Smooth muscle cell (in vitro differentiated cells): Measurements from ENCODE around the gene AGPAT3. TPM values are rescaled to one million over a fixed set of nuclear protein-coding genes. Genes with fewer than 3 reads are reported as not detected.

Source experiments
- DNase-seq: peaks from one replicate; lab custom pipeline; 2025; ENCODE audit not compliant: unreplicated experiment; lab: John Stamatoyannopoulos, UW
- H2AFZ ChIP-seq: fragments of 200-600 bp; sonication (generic); 2 replicates; pipeline ENCODE4 v1.6.0; 2016; ENCODE audit warnings: antibody characterized with exemption, low read depth, mild to moderate bottlenecking
- H3F3A ChIP-seq: fragments of 200-600 bp; sonication (generic); 2 replicates; pipeline ENCODE4 v1.6.0; 2017; ENCODE audit warnings: antibody characterized with exemption, low read depth
- H3K27ac ChIP-seq: fragments of 200-600 bp; sonication (generic); 2 replicates; pipeline ENCODE4 v1.5.1; 2016; ENCODE audit warnings: low read depth, mild to moderate bottlenecking
- H3K27me3 ChIP-seq: fragments of 200-600 bp; sonication (generic); 2 replicates; pipeline ENCODE4 v1.6.1; 2016; ENCODE audit warnings: low read depth, mild to moderate bottlenecking
- H3K36me3 ChIP-seq: fragments of 200-600 bp; sonication (generic); 2 replicates; pipeline ENCODE4 v1.5.1; 2016; ENCODE audit warnings: low read depth
- H3K4me1 ChIP-seq: fragments of 200-600 bp; sonication (generic); 2 replicates; pipeline ENCODE4 v1.5.1; 2016; ENCODE audit warnings: low read depth
- H3K4me2 ChIP-seq: fragments of 200-600 bp; sonication (generic); 2 replicates; pipeline ENCODE4 v1.6.0; 2016; ENCODE audit warnings: mild to moderate bottlenecking
- H3K4me3 ChIP-seq: fragments of 200-600 bp; sonication (generic); 2 replicates; pipeline ENCODE4 v1.5.1; 2016; ENCODE audit warnings: mild to moderate bottlenecking
- H3K79me2 ChIP-seq: fragments of 200-600 bp; sonication (generic); 2 replicates; pipeline ENCODE4 v1.6.0; 2016; ENCODE audit warnings: low read depth, mild to moderate bottlenecking
- H3K9ac ChIP-seq: fragments of 200-600 bp; sonication (generic); 2 replicates; pipeline ENCODE4 v1.6.0; 2016; ENCODE audit warnings: low read depth
- H3K9me3 ChIP-seq: fragments of 200-600 bp; sonication (generic); replicated peaks from 2 replicates; pipeline ENCODE4 v1.5.1; 2016; ENCODE audit warnings: low read depth
- H4K20me1 ChIP-seq: fragments of 200-600 bp; sonication (generic); 2 replicates; pipeline ENCODE4 v1.6.0; 2016; ENCODE audit warnings: low read depth
- CTCF ChIP-seq: fragments of 200-600 bp; sonication (generic); IDR thresholded peaks from 2 replicates; pipeline ENCODE4 v1.5.1; 2017; ENCODE audit warnings: borderline replicate concordance, mild to moderate bottlenecking, antibody characterized with exemption; ENCODE audit not compliant: insufficient read depth, poor library complexity, severe bottlenecking
- WGBS: methylation state at CpG from one replicate; pipeline ENCODE4 v1.1.7; 2016; ENCODE audit warnings: low lambda C conversion rate; 5-methylcytosine and 5-hydroxymethylcytosine counted together
- polyA plus RNA-seq: library from polyadenylated mRNA; unstranded; fragments of >200 nt; fragmentation: Nextera tagmentation; extraction: Ambion mirVana; gene quantifications from 2 replicates; pipeline ENCODE4 v1.2.1, GENCODE V29; 2016
- total RNA-seq: library from RNA; depleted of rRNA; stranded (reverse); fragments of >200 nt; gene quantifications from 2 replicates; pipeline ENCODE4 v1.2.3, GENCODE V29; 2014

Gene AGPAT3
- total and polyA plus RNA-seq, 2 experiments from 2014 or later, result 10.9 to 17.2 TPM

- TF ChIP-seq CTCF, result no peak
- no peaks in the 10 kb centered on the region for H3K36me3 ChIP-seq
- no peaks in the 10 kb centered on the region for H3K4me1 ChIP-seq
- 92% methylated on average over 10 of the region's 13 CpGs for WGBS
- no peak overlapping the region for H2AFZ ChIP-seq
- H3K4me3 ChIP-seq, result no peak overlapping the region
- H3K4me2 ChIP-seq, result no peak overlapping the region
- H3K79me2 ChIP-seq, result no peaks in the 10 kb centered on the region
- H3K9ac ChIP-seq, result no peak overlapping the region
- no peaks in the 10 kb centered on the region for H3F3A ChIP-seq
- no peak for DNase-seq
- no peaks in the 10 kb centered on the region for H3K27me3 ChIP-seq
- peaks cover 45% of the 10 kb centered on the region for H4K20me1 ChIP-seq
- H3K9me3 ChIP-seq, result peaks cover 3% of the 10 kb centered on the region
- no peak overlapping the region for H3K27ac ChIP-seq
Measured at GRCh38 chr21:43950936-43951335, 85.9 kb downstream of the AGPAT3 start.

GRCh38 chr21:43951911-43952703 is 87.1 kb downstream of the AGPAT3 start:
- 89% methylated on average over 26 of the region's 27 CpGs for WGBS
- Histone ChIP-seq H3K4me2 (no peak overlapping the region), H3K4me1 (no peaks in the 10 kb centered on the region), H2AFZ (no peak overlapping the region), H3F3A (no peaks in the 10 kb centered on the region), H3K9me3 (peaks cover 3% of the 10 kb centered on the region), H3K27me3 (no peaks in the 10 kb centered on the region), H4K20me1 (peaks cover 43% of the 10 kb centered on the region), H3K4me3 (no peak overlapping the region), H3K79me2 (no peaks in the 10 kb centered on the region), H3K36me3 (no peaks in the 10 kb centered on the region), H3K27ac (no peak overlapping the region), H3K9ac (no peak overlapping the region)
- TF ChIP-seq CTCF, result no peak
- DNase-seq, result no peak

DNA sequence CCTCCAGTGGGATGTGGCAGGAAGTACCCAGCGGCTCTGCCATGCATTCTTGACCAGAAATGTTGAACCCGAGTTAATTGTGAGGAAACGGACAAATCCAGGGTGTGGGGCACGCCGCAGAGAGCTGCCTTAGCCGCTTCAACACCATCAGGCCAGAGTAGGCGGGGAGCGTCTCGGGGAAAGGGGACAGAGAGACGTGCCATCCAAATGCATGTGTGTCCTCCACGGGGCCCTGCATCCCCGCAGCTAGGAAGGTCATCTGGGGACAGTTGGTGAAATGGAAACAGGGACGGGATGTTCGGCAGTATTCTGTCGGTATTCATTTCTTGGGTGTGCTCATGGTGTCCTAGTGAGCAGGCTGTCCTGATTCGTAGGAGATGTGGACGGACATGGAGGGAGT is 88.0 kb downstream of the AGPAT3 start:
- Histone ChIP-seq H3K4me3 (no peak overlapping the region), H3K9ac (no peak overlapping the region), H3K79me2 (no peaks in the 10 kb centered on the region), H3K36me3 (no peaks in the 10 kb centered on the region), H2AFZ (no peak overlapping the region), H3K4me2 (no peak overlapping the region), H3K27me3 (no peaks in the 10 kb centered on the region), H3F3A (no peaks in the 10 kb centered on the region), H4K20me1 (peaks cover 52% of the 10 kb centered on the region), H3K9me3 (peaks cover 3% of the 10 kb centered on the region), H3K4me1 (no peaks in the 10 kb centered on the region), H3K27ac (no peak overlapping the region)
- WGBS, result 93% methylated on average over 17 of the region's 17 CpGs
- no peak for DNase-seq
- TF ChIP-seq CTCF, result no peak

DNA sequence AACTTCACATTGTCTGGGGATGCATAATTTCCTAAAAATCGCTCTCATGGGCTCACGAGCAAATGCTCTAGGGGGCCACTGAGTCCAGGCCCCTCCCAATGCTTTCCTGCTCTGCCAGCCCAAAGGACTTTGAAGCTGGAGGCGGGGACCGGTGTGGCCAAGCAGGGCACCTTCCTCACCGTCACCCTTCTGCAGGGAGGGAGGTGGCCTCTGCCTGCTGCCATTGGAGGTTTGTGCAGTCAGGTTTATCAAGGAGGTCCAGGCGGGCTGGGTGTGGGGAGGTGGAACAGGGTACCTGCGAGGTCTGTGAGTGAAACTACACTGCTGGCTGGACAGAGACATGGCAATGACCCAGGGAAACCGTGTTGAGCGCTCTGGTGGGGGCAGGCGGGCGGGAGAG is 89.0 kb downstream of the AGPAT3 start:
- H3K4me3 ChIP-seq, result no peak overlapping the region
- TF ChIP-seq CTCF, result no peak
- WGBS, result 93% methylated on average over 11 of the region's 11 CpGs
- no peaks in the 10 kb centered on the region for H3K36me3 ChIP-seq
- H3K4me1 ChIP-seq, result no peaks in the 10 kb centered on the region
- peaks cover 3% of the 10 kb centered on the region for H3K9me3 ChIP-seq
- H4K20me1 ChIP-seq, result peaks cover 57% of the 10 kb centered on the region
- H2AFZ ChIP-seq, result no peak overlapping the region
- no peak overlapping the region for H3K27ac ChIP-seq
- DNase-seq, result no peak
- no peaks in the 10 kb centered on the region for H3F3A ChIP-seq
- H3K4me2 ChIP-seq, result no peak overlapping the region
- no peak overlapping the region for H3K9ac ChIP-seq
- H3K27me3 ChIP-seq, result no peaks in the 10 kb centered on the region
- no peaks in the 10 kb centered on the region for H3K79me2 ChIP-seq
